NCI-H187 (cell line): ENCODE data around the gene PSME1.

Experiments used
- DNase-seq, 2 experiments: peaks; one replicate each; lab custom pipeline; 2025; lab: John Stamatoyannopoulos, UW

The PSME1 gene

GRCh38 chr14:24135834-24136683, at the start of gene PSME1:
Gene PSME1 (plus strand): TSS chr14:24136194. CDS start chr14:24136263, 69 bp downstream.
- DNase-seq = peak; percentile 91 to 95

GRCh38 chr14:24087004-24087403, 49.0 kb upstream of the PSME1 start:
- no peak for DNase-seq

GRCh38 chr14:24088095-24088494, 47.9 kb upstream of the PSME1 start:
- DNase-seq = no peak

GRCh38 chr14:24089890-24090289, 46.1 kb upstream of the PSME1 start:
- DNase-seq = no peak

GRCh38 chr14:24092110-24092504, 43.9 kb upstream of the PSME1 start:
- no peak for DNase-seq

- DNase-seq = no peak
Observed at GRCh38 chr14:24092505-24093206, 43.3 kb upstream of the PSME1 start.

GRCh38 chr14:24093207-24093900, 42.6 kb upstream of the PSME1 start:
- DNase-seq = no peak

- DNase-seq = peak; percentile 77 to 89
Observed at GRCh38 chr14:24093901-24094840, 41.8 kb upstream of the PSME1 start, which contains the start of gene PCK2. Gene PCK2 (plus strand): TSS chr14:24094311. CDS start chr14:24094406, 95 bp downstream.

- DNase-seq = no peak
Observed at GRCh38 chr14:24094841-24095270, 41.1 kb upstream of the PSME1 start.

- no peak for DNase-seq
Observed at GRCh38 chr14:24095271-24096068, 40.5 kb upstream of the PSME1 start.

- DNase-seq = no peak
Observed at GRCh38 chr14:24096545-24097181, 39.3 kb upstream of the PSME1 start.

GRCh38 chr14:24098229-24098926, 37.6 kb upstream of the PSME1 start:
- no peak for DNase-seq

- DNase-seq = peak in 1 of 2 experiments; percentile 23
Observed at GRCh38 chr14:24098927-24099813, 36.8 kb upstream of the PSME1 start.

- DNase-seq = no peak
Observed at GRCh38 chr14:24100197-24100981, 35.6 kb upstream of the PSME1 start.

- DNase-seq = no peak
Observed at GRCh38 chr14:24100982-24101494, 35.0 kb upstream of the PSME1 start.

GRCh38 chr14:24102357-24103048, 33.5 kb upstream of the PSME1 start:
- DNase-seq = no peak

- DNase-seq = no peak
Observed at GRCh38 chr14:24103451-24103850, 32.5 kb upstream of the PSME1 start.
